OCI-LY1 (cell line): ENCODE results near the gene ITSN1.

Experiments used
- CTCF ChIP-seq: fragments of 200-600 bp; sonication (generic), shearing (Covaris generic); IDR thresholded peaks from 2 replicates; pipeline ENCODE4 v1.5.1; 2017; ENCODE audit warnings: mild to moderate bottlenecking, antibody characterized with exemption, low read length, moderate library complexity, mixed read lengths
- EZH2 ChIP-seq: fragments of 200-600 bp; sonication (generic), shearing (Covaris generic); IDR thresholded peaks from 2 replicates; pipeline ENCODE4 v1.8.0; 2017; ENCODE audit warnings: borderline replicate concordance, mixed run types, mild to moderate bottlenecking, antibody characterized with exemption, low read length, moderate library complexity, mixed read lengths

DNA sequence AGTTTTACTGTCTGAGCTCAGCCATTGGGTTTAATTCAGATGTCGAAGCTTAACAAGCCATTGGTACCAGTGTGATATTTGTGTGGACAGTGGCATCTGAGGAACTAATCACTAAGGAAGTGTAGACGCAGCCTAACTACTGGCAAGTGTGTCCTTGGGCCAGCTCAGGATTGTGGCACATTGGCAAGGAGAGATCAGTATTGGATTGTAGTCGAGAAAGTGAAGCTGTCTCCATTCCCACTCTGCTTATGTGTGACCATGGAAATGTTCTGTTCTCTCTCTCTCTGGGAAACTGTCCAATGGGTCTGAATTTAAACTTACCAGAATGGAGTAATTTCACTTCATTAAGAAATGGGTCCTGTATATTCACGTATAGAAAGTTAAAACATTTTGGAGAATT is 112.2 kb downstream of the ITSN1 start:
- TF ChIP-seq CTCF (no peak), EZH2 (no peak)
